Melanocyte of skin (primary cell): ENCODE measurements around the gene CDT1. TPM values are rescaled to one million over a fixed set of nuclear protein-coding genes. Genes with fewer than 3 reads are reported as not detected.

Experiments used
- total RNA-seq, 2 donors: library from RNA; depleted of rRNA; stranded (reverse); fragments of >200 nt; gene quantifications; 2 replicates each; pipeline ENCODE4 v1.2.3, GENCODE V29; 2012

The CDT1 gene
- total RNA-seq, result 10 to 100 TPM in 1 of 2 donors, 1 to 10 TPM in 1; 9.3 to 33.0 TPM

GRCh38 chr16:88803264-88803987 is at the start of gene CDT1:
CDT1 (plus strand) TSS chr16:88803789; CDS start chr16:88803832, 43 bp downstream.

DNA sequence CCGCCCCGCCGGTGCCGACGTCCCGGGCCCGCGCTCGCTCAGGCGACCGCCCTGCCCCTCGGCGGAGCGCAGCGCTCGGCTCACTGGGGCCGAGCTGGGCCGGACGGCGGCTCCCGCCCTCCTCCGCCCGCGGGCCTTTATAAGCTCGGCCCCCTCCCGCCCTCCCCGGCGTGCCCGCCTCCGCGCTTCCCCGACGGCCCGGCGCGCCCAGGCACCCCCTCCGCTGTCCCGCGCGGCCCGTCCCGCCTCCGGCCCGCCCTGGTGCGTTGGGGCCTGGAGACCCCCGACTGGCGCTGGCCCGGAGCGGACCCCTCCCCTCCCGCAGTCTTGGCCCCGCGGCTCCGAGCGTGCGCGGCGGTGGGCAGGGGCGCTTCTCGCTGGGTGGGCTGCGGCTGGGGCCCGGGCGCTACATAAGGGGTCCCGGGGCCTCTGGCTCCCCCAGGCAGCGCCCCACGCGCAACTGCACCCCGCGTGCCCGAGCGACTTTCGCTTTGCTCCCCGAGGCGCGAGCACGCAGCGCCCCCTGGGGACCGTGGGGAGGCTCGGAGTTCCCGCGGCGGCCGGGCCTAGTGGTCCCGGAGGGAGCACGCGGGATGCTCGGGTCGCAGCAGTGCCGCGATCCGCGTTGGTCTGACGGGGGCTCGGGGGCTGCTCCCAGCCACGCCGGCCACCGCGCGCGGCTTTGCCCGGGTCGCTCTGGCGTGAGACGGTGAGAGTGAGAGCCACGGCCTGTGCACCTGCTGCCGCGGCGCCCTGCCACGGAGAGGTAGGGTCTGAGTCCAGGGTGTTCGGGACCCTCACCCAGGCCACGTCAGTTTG is 18.3 kb upstream of the CDT1 start, which contains the start of gene PIEZO1:
Gene PIEZO1, minus strand, starts transcription at position 115 of the 819 bp plus-strand sequence. CDS start 256 bp downstream, outside the sequence.

GRCh38 chr16:88811769-88812512 is 8.4 kb downstream of the CDT1 start, which contains the start of gene APRT:
APRT (minus strand) TSS chr16:88811928; CDS start chr16:88811899, 29 bp downstream.

GRCh38 chr16:88856828-88857727 is 53.5 kb downstream of the CDT1 start, which contains the start of the genes GALNS and TRAPPC2L:
GALNS (minus strand) TSS chr16:88856947; CDS start chr16:88856877, 70 bp downstream.
TRAPPC2L (plus strand) TSS chr16:88857127; CDS start chr16:88857151, 24 bp downstream.

Other genes with a start within 250 kb of the CDT1 start
- 10 to 100 TPM in 1 of 2 donors, 1 to 10 TPM in 1; 8.9 to 14.7 TPM for gene ZC3H18, start 233.4 kb upstream of the CDT1 start, total RNA-seq
- not detected for gene IL17C, start 165.2 kb upstream of the CDT1 start, total RNA-seq
- 100 to 1,000 TPM; 179 to 205 TPM for gene CYBA, start 152.7 kb upstream of the CDT1 start, total RNA-seq
- 10 to 100 TPM; 48.6 to 61.6 TPM for gene MVD, start 140.7 kb upstream of the CDT1 start, total RNA-seq
- under 1 TPM in 1 of 2 donors, not detected in 1; under 0.01 TPM for gene SNAI3, start 117.3 kb upstream of the CDT1 start, total RNA-seq
- 10 to 100 TPM; 12.7 to 13.0 TPM for gene RNF166, start 97.4 kb upstream of the CDT1 start, total RNA-seq
- gene CTU2, start 97.3 kb upstream of the CDT1 start, total RNA-seq, result 10 to 100 TPM; 14.8 to 21.6 TPM
- 100 to 1,000 TPM in 1 of 2 donors, 10 to 100 TPM in 1; 89.1 to 132 TPM for gene PIEZO1, start 18.6 kb upstream of the CDT1 start, total RNA-seq
- 10 to 100 TPM; 69.6 to 74.0 TPM for gene APRT, start 8.1 kb downstream of the CDT1 start, total RNA-seq
- 10 to 100 TPM; 24.8 to 27.3 TPM for gene GALNS, start 53.2 kb downstream of the CDT1 start, total RNA-seq
- gene TRAPPC2L, start 53.3 kb downstream of the CDT1 start, total RNA-seq, result 10 to 100 TPM; 47.8 to 74.6 TPM
- gene PABPN1L, start 62.9 kb downstream of the CDT1 start, total RNA-seq, result not detected
- not detected for gene CBFA2T3, start 173.4 kb downstream of the CDT1 start, total RNA-seq